Nephron progenitor cell (in vitro differentiated cells): ENCODE measurements around the gene STH.
"Not testable (repeated sequence)": the region's sequence is repeated elsewhere in the genome, so short reads cannot be mapped to it uniquely, and the experiment has no call there.

Experiments
- DNase-seq: peaks from one replicate; pipeline ENCODE4 v3.0.0; 2021
- H3K27ac Mint-ChIP-seq: 2 replicates; pipeline ENCODE4 v1.8.0; 2021; ENCODE audit warnings: mild to moderate bottlenecking, moderate library complexity, mixed read lengths
- H3K27me3 Mint-ChIP-seq: 2 replicates; pipeline ENCODE4 v1.8.0; 2021; ENCODE audit warnings: mild to moderate bottlenecking, low read depth, mixed read lengths; ENCODE audit not compliant: poor library complexity
- H3K36me3 Mint-ChIP-seq: 2 replicates; pipeline ENCODE4 v1.8.0; 2021; ENCODE audit warnings: low read depth, mixed read lengths
- H3K4me1 Mint-ChIP-seq: 2 replicates; pipeline ENCODE4 v1.8.0; 2021; ENCODE audit warnings: mixed read lengths
- H3K4me3 Mint-ChIP-seq: 2 replicates; pipeline ENCODE4 v1.8.0; 2021; ENCODE audit warnings: mild to moderate bottlenecking, moderate library complexity, mixed read lengths
- H3K9me3 Mint-ChIP-seq: 2 replicates; pipeline ENCODE4 v1.8.0; 2021; ENCODE audit warnings: mild to moderate bottlenecking, moderate library complexity, mixed read lengths
- TF ChIP-seq, protein P1 (sequence below): fragments of 200-600 bp; sonication (generic); IDR thresholded peaks from 2 replicates; pipeline ENCODE4 v1.5.0; 2021; ENCODE audit warnings: antibody characterized with exemption

Gene STH

DNA sequence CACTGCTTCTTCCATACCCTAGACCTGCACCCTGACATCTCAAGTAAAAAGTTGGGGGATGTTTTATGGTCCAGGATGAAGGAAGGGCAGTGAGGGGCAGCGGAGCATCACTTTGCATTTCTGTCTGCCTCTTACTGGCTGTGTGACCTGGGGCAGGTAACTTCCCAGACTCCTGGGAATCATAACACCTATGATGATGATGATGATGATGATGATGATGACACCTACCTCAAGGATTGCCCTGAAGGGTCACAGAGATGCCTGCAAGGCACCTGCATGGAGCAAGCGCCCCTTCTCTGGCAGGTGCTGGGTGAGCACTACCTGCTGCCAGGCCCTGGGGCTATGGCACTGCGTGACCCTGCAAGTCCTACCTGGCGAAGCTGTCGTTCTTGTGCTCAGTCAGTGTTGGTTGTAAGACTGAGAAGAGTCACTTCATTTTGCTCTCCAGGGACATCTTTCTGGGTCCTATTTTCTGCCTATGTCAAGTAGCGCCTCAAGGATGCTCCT lies 46.2 kb upstream of the STH start:
- Mint-ChIP-seq H3K27me3 (peaks cover 23% of the 10 kb centered on the region), H3K36me3 (no peaks in the 10 kb centered on the region), H3K4me1 (peaks cover 15% of the 10 kb centered on the region), H3K4me3 (no peak overlapping the region), H3K27ac (no peak overlapping the region), H3K9me3 (no peaks in the 10 kb centered on the region)
- no peak for DNase-seq
- TF ChIP-seq, protein P1, sequence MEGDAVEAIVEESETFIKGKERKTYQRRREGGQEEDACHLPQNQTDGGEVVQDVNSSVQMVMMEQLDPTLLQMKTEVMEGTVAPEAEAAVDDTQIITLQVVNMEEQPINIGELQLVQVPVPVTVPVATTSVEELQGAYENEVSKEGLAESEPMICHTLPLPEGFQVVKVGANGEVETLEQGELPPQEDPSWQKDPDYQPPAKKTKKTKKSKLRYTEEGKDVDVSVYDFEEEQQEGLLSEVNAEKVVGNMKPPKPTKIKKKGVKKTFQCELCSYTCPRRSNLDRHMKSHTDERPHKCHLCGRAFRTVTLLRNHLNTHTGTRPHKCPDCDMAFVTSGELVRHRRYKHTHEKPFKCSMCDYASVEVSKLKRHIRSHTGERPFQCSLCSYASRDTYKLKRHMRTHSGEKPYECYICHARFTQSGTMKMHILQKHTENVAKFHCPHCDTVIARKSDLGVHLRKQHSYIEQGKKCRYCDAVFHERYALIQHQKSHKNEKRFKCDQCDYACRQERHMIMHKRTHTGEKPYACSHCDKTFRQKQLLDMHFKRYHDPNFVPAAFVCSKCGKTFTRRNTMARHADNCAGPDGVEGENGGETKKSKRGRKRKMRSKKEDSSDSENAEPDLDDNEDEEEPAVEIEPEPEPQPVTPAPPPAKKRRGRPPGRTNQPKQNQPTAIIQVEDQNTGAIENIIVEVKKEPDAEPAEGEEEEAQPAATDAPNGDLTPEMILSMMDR, result no peak

DNA sequence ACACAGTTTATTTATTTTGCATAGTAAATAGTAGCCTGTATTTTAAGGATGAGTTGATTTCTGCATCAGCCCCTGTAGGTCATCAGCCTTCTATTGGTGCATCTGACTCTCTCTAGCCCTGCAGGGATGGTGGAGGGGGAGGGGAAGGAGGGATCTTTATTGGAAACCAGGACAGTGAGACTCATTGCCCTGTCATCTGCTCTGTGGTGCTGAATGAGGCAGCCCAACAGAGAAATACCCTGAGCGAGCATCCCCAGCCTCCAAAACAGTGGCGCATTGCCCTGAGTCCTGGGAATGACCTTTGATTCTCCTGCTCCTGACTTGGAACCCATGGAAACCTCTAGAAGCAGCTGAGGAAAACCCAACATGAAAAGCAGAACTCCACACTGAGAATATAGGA lies 45.5 kb upstream of the STH start:
- Mint-ChIP-seq H3K27ac (no peak overlapping the region), H3K9me3 (no peaks in the 10 kb centered on the region), H3K4me3 (no peak overlapping the region), H3K36me3 (no peaks in the 10 kb centered on the region), H3K4me1 (peaks cover 15% of the 10 kb centered on the region), H3K27me3 (peaks cover 18% of the 10 kb centered on the region)
- TF ChIP-seq, protein P1, result no peak
- no peak for DNase-seq

DNA sequence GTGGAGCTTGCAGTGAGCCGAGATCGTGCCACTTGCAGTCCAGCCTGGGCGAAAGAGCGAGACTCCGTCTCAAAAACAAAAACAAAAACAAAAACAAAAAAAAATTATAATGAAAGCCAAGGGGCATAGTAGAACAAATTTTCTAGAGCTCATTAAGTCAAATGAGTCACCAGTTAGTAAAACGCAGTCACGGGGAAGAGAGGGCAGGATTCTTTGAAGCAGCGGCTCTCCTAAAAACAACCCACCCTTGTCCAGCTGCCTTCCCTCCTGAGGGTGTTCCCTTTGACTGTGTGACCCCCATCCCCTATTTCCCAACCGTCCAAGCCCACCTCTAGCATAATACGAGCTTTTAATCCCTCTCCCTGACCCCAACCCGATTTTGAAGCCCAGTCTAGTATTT lies 44.1 kb upstream of the STH start:
- no peaks in the 10 kb centered on the region for H3K36me3 Mint-ChIP-seq
- no peak overlapping the region for H3K27ac Mint-ChIP-seq
- TF ChIP-seq, protein P1, result no peak
- no peaks in the 10 kb centered on the region for H3K9me3 Mint-ChIP-seq
- no peak overlapping the region for H3K4me3 Mint-ChIP-seq
- peaks cover 15% of the 10 kb centered on the region for H3K4me1 Mint-ChIP-seq
- DNase-seq, result no peak
- H3K27me3 Mint-ChIP-seq, result peaks cover 12% of the 10 kb centered on the region

DNA sequence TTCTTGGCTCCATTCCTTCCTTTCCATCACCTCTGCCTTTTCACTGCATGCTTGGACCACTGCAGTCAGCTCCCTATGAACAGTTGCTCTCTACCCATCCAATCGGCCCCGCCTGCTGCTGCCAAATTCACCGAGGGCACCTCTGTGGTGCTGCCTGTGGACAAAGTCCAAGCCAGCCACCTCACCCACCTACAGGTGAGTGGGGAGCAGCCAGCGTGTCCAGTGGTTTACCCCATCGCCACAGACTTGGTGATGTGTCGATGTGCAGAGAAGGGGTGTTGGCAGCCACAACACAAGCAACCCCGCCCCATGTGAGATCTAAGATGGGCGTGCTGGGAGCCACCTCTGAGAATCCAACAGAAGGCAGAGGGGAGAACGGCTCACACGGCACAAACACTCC lies 43.7 kb upstream of the STH start:
- no peak for DNase-seq
- H3K4me1 Mint-ChIP-seq, result peaks cover 15% of the 10 kb centered on the region

DNA sequence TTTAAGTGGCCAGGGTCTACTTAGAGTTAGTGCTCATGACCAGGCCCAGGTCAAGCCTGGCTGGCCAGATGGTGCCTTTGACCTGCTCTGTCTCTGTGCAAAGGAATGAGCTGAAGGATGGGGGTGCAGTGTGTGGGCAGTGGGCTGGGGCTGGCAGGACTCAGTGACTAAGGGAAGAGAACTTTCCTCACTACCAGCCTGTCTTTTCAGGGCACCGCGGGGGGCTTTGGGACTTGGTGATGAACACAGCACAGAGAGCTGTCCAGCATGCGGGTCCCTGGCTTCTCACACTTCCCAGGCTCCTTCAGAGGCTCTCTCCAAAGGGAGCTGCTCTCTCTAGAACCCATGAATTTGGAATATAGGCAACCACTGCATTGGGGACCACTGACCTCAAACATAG lies 43.0 kb upstream of the STH start:
- TF ChIP-seq, protein P1, result no peak
- no peaks in the 10 kb centered on the region for H3K36me3 Mint-ChIP-seq
- no peak overlapping the region for H3K4me3 Mint-ChIP-seq
- H3K4me1 Mint-ChIP-seq, result peaks cover 11% of the 10 kb centered on the region
- no peak for DNase-seq
- H3K9me3 Mint-ChIP-seq, result no peaks in the 10 kb centered on the region
- H3K27me3 Mint-ChIP-seq, result peaks cover 5% of the 10 kb centered on the region
- H3K27ac Mint-ChIP-seq, result no peak overlapping the region

More for the DNA sequence above, 43.7 kb upstream of the STH start:
- Mint-ChIP-seq H3K27ac (no peak overlapping the region), H3K36me3 (no peaks in the 10 kb centered on the region), H3K9me3 (no peaks in the 10 kb centered on the region), H3K4me3 (no peak overlapping the region), H3K27me3 (peaks cover 9% of the 10 kb centered on the region)
- TF ChIP-seq, protein P1, result no peak

DNA sequence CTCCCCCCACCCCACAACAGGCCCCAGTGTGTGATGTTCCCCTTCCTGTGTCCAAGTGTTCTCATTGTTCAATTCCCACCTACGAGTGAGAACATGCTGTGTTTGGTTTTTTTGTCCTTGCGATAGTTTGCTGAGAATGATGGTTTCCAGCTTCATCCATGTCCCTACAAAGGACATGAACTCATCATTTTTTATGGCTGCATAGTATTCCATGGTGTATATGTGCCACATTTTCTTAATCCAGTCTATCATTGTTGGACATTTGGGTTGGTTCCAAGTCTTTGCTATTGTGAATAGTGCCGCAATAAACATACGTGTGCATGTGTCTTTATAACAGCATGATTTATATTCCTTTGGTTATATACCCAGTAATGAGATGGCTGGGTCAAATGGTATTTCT lies 42.3 kb upstream of the STH start:
- not testable (repeated sequence) for H3K27ac Mint-ChIP-seq, H3K36me3 Mint-ChIP-seq, H3K4me3 Mint-ChIP-seq, H3K27me3 Mint-ChIP-seq, H3K4me1 Mint-ChIP-seq, DNase-seq, H3K9me3 Mint-ChIP-seq
